ENCODE measurements around the gene ATF6. TPM values are rescaled to one million over a fixed set of nuclear protein-coding genes. Genes with fewer than 3 reads are reported as not detected.

ATF6 gene
- total RNA-seq, 1 donor from 2014 or later, result 38.2 TPM

DNA sequence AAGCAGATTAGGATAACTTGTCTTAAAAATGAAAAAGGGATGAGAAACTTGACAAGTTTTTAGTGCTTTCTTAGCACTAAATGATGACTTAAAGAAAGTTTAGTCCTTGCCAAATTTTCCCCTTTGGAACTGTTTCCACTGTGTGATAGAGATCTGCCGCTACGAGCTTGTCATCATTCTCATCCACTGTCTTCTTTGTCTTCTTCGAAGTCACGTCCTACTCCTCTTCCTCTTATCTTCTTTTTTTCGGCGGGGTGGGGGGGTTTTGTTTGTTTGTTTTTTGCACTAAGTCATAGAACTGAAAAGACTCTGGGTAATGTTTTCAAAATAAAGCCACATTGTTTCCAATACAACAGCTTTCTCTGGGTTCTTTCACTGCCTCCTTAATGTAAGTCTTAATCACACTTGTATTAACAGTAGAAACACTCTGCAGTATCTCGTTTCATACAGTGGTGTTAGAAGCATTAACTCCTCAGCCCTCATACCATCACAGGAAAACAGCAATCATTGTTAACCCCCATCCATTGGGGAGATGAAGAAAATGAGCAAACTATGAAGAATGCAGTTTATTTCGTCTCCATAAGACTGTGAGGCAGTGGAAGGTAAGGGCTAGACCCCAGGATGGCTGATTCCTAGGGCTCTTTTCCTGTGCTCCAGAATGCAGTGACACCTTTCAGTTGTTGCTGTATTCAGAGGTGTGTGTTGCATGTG, 175.8 kb downstream of the ATF6 start:
- no peak for DNase-seq (ENCODE audit: low spot score)
- no peak for TF ChIP-seq CTCF (IDR thresholded peaks at IDR 0.05; ENCODE audit: unreplicated experiment)
- Mint-ChIP-seq H3K9me3 (ENCODE audit: unreplicated experiment) (no peaks in the 10 kb centered on the region), H3K27me3 (ENCODE audit: unreplicated experiment) (no peaks in the 10 kb centered on the region), H3K4me3 (ENCODE audit: unreplicated experiment) (no peak overlapping the region), H3K36me3 (ENCODE audit: low read depth, unreplicated experiment) (no peaks in the 10 kb centered on the region), H3K27ac (ENCODE audit: unreplicated experiment) (no peak overlapping the region), H3K4me1 (ENCODE audit: unreplicated experiment) (peaks cover 3% of the 10 kb centered on the region)

DNA sequence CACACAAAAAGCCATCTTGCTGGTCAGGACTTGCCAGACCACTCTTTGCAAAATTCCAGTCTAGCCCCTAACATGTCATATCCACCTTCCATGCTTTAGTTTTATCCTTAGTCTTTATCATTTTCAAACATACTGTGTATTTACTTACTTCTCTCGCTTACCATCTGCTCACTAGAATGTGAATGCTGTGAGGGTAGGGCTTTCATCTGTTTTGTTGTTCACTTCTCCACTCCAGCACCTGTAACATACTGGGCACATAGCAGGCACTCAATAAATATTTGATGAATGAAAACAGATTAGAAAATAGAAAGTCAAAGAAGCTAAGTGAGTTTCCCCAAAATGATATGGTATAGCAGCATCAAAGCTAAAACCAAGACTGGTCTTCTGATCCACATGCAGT, 177.6 kb downstream of the ATF6 start:
- peaks cover 3% of the 10 kb centered on the region for H3K4me1 Mint-ChIP-seq (ENCODE audit: unreplicated experiment)
- no peaks in the 10 kb centered on the region for H3K36me3 Mint-ChIP-seq (ENCODE audit: low read depth, unreplicated experiment)
- H3K4me3 Mint-ChIP-seq (ENCODE audit: unreplicated experiment), result no peak overlapping the region
- H3K27me3 Mint-ChIP-seq (ENCODE audit: unreplicated experiment), result no peaks in the 10 kb centered on the region
- H3K9me3 Mint-ChIP-seq (ENCODE audit: unreplicated experiment), result no peaks in the 10 kb centered on the region
- H3K27ac Mint-ChIP-seq (ENCODE audit: unreplicated experiment), result no peak overlapping the region
- DNase-seq (ENCODE audit: low spot score), result no peak
- no peak for TF ChIP-seq CTCF (IDR thresholded peaks at IDR 0.05; ENCODE audit: unreplicated experiment)

GRCh38 chr1:161944381-161944780, 178.3 kb downstream of the ATF6 start:
- no peak for DNase-seq (ENCODE audit: low spot score)
- H3K9me3 Mint-ChIP-seq (ENCODE audit: unreplicated experiment), result no peaks in the 10 kb centered on the region
- no peaks in the 10 kb centered on the region for H3K36me3 Mint-ChIP-seq (ENCODE audit: low read depth, unreplicated experiment)
- H3K27ac Mint-ChIP-seq (ENCODE audit: unreplicated experiment), result no peak overlapping the region
- peaks cover 3% of the 10 kb centered on the region for H3K4me1 Mint-ChIP-seq (ENCODE audit: unreplicated experiment)
- TF ChIP-seq CTCF (IDR thresholded peaks at IDR 0.05; ENCODE audit: unreplicated experiment), result no peak
- no peaks in the 10 kb centered on the region for H3K27me3 Mint-ChIP-seq (ENCODE audit: unreplicated experiment)
- H3K4me3 Mint-ChIP-seq (ENCODE audit: unreplicated experiment), result no peak overlapping the region

- TF ChIP-seq CTCF (IDR thresholded peaks at IDR 0.05; ENCODE audit: unreplicated experiment), result no peak
- no peak overlapping the region for H3K27ac Mint-ChIP-seq (ENCODE audit: unreplicated experiment)
- DNase-seq (ENCODE audit: low spot score), result no peak
- no peaks in the 10 kb centered on the region for H3K9me3 Mint-ChIP-seq (ENCODE audit: unreplicated experiment)
- peaks cover 3% of the 10 kb centered on the region for H3K4me1 Mint-ChIP-seq (ENCODE audit: unreplicated experiment)
- no peak overlapping the region for H3K4me3 Mint-ChIP-seq (ENCODE audit: unreplicated experiment)
- H3K36me3 Mint-ChIP-seq (ENCODE audit: low read depth, unreplicated experiment), result no peaks in the 10 kb centered on the region
- no peaks in the 10 kb centered on the region for H3K27me3 Mint-ChIP-seq (ENCODE audit: unreplicated experiment)
Measured at GRCh38 chr1:161945306-161946060, 179.4 kb downstream of the ATF6 start.
